Fibroblast of the aortic adventitia (primary cell): ENCODE measurements around the gene EPHB1. TPM values are rescaled to one million over a fixed set of nuclear protein-coding genes. Genes with fewer than 3 reads are reported as not detected.

Experiments
- DNase-seq: peaks from one replicate; pipeline ENCODE4 v3.0.0-alpha.2; 2010; ENCODE audit warnings: low read depth
- H3K4me3 ChIP-seq: 2 replicates; pipeline ENCODE4 v1.5.1; 2011; ENCODE audit warnings: low read depth, mild to moderate bottlenecking, control low read depth, low read length, moderate library complexity
- total RNA-seq: library from RNA; depleted of rRNA; stranded (reverse); fragments of >200 nt; gene quantifications from 2 replicates; pipeline ENCODE4 v1.2.3, GENCODE V29; 2012; ENCODE audit warnings: low replicate concordance
- TF ChIP-seq, protein P1 (sequence below): IDR thresholded peaks from 2 replicates; pipeline ENCODE4 v1.5.1; 2011; ENCODE audit warnings: mild to moderate bottlenecking, low read length, control low read depth, inconsistent platforms; ENCODE audit not compliant: insufficient read depth

Gene EPHB1
- total RNA-seq, 1 donor: 1.2 TPM

DNA sequence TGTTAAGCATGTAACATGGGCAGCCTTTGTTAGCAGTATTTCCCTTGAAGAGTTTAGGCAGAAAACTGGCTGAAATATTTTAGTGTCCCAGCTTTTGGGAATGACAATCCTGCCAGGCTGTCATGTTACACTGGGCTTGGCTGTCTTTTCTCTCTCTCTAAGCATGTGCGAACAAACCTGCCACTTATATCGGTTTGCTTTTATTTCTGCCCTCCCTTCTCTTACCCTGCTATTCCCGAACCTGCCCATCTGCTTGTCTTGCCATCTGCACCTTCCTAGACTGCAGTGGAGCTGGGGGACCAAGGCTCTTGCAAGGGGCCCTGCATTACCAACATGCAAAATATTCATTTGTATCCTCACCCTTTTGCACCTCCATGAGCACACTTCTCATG, 339.6 kb downstream of the EPHB1 start:
- H3K4me3 ChIP-seq: no peak overlapping the region
- TF ChIP-seq, protein P1, sequence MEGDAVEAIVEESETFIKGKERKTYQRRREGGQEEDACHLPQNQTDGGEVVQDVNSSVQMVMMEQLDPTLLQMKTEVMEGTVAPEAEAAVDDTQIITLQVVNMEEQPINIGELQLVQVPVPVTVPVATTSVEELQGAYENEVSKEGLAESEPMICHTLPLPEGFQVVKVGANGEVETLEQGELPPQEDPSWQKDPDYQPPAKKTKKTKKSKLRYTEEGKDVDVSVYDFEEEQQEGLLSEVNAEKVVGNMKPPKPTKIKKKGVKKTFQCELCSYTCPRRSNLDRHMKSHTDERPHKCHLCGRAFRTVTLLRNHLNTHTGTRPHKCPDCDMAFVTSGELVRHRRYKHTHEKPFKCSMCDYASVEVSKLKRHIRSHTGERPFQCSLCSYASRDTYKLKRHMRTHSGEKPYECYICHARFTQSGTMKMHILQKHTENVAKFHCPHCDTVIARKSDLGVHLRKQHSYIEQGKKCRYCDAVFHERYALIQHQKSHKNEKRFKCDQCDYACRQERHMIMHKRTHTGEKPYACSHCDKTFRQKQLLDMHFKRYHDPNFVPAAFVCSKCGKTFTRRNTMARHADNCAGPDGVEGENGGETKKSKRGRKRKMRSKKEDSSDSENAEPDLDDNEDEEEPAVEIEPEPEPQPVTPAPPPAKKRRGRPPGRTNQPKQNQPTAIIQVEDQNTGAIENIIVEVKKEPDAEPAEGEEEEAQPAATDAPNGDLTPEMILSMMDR: no peak
- no peak for DNase-seq

DNA sequence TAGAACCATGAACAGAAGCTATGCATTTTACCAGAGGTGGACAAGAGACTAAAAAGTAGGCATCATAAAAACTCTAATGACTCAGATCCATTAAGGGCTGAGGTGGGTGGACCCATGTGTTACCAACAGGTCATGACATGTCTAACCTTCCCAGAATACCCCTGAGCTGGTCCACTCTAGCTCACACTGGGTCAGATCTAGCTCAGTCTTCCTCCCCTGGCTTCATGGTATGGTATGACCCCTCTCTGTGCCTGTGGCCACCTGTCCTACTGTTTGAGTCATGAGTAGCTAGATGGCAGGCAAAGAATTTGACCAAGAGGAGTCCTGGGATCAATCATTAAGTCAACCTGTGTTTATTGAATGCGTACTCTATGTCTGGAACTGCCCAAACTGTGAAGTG, 340.4 kb downstream of the EPHB1 start:
- TF ChIP-seq, protein P1: no peak
- no peak for DNase-seq
- H3K4me3 ChIP-seq: no peak overlapping the region

DNA sequence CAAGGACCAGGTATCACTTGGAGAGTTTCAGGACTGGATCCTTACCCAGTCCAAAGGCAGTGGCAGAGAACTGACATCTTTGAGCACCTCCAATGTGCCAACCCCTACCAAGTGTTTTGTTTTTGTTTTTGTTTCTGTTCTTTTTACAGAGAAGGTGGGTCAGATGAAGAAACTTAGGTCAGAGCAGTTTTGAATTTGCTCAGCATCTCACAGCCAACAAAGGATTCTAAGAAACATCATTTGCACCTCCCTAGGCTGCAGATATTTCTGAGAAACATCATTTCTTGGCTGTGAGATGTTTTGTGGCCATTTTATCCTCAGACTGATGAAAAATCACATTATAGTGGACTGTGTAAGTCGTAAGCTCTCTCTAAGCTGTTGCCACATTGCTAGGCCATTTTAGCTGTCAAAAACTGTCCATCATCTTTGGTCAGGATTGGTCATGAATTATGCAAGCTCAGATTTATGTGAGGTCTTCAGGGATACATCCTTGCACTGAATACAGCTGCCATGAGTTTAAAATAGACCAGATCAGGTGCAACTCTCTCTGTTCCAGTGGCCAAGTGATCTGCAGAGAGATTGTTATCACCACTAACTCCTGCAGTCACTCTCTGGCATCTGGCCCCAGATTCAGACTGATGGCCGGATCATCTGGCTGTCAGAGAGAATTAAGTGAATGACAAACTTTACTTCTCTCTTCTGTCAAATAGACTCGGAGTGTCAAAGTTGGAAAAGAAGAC, 341.5 kb downstream of the EPHB1 start:
- DNase-seq: no peak
- no peak overlapping the region for H3K4me3 ChIP-seq
- TF ChIP-seq, protein P1: no peak

DNA sequence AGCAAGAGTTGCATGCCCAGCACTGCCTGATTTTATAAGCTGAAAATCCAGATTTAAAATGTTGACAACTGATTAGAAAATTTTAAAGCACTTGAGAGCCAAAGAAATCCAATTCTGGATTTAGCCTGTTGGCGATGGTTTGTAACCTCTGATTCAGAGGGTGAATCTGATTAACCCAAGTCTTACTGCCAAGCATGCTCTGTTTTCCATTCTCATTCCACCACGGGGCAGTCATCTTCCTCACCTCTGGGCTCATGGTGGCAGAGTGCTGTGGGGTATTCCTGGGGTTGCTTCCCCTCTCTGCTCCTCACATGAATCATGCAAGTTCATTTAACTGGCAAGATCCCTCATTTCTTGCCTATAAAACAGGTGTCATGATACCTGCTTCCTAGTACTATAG, 342.2 kb downstream of the EPHB1 start:
- no peak overlapping the region for H3K4me3 ChIP-seq

DNA sequence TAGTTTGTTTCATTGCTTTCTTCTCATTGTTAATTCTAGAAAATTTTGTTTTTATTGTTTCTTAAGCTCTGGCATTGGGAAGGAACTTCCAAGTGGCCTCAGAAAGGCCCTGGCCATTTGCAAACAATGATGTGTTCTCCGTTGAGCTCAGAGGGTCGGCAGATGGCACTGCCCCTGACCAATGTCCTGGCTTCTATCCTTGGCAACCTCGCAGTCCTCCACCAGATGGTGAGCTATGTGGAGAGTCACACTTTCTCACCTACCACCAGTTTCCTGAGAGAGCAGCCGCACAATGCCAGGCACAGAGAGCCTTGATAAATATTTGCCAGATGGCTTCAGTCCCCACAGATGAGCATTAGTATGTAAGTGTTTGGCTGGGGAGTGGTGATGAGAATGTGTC, 343.7 kb downstream of the EPHB1 start:
- TF ChIP-seq, protein P1: no peak
- DNase-seq: no peak
- H3K4me3 ChIP-seq: no peak overlapping the region

More for the DNA sequence above, 342.2 kb downstream of the EPHB1 start:
- TF ChIP-seq, protein P1: no peak
- no peak for DNase-seq

DNA sequence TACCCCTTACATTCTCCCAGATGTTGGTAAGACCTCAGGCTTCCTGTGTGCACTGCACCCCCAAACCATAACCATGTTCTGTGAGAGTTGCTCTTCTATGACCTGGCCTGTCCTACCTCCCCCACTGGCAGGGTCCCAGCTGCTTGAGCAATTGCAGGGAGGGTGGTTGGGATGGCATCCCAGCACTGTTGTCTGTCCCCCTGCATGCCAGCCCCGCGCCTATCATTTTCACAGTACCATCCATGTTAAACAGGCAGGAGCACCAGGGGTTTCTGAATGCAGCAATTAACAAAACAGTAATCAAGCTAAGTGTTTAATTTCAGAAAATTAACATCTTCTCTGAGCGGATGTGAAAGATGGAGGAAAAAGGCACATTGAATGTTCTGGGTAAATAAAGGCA, 345.5 kb downstream of the EPHB1 start:
- DNase-seq: no peak
- TF ChIP-seq, protein P1: no peak
- H3K4me3 ChIP-seq: no peak overlapping the region

DNA sequence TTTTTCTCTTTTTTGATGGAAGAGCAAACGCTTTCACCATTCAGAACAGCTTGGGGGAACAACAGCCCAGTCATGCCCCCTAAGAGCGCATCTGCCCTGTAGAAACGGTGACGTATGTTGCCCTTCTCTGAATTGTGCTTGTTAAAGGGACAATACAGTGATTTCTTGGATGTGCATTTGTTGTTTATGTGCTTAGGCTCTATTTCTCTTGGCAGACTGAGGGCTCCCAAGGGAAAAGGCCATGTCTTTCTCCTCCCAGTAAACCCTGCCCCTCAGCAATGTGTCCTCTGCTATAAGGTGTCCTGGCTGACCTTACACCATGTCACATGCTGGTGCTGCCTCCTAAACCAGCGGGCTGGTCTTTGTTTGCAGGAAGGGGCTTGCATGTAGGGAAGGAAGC, 346.1 kb downstream of the EPHB1 start:
- TF ChIP-seq, protein P1: no peak
- no peak overlapping the region for H3K4me3 ChIP-seq
- no peak for DNase-seq
